GM12874 (cell line): ENCODE measurements around the gene FAM124A.

Experiments used
- TF ChIP-seq, protein P1 (sequence below): IDR thresholded peaks from 2 replicates; pipeline ENCODE4 v1.5.1; 2011; ENCODE audit warnings: low read depth, mild to moderate bottlenecking, control low read depth, low read length, moderate library complexity; ENCODE audit not compliant: insufficient read depth

FAM124A gene, protein sequence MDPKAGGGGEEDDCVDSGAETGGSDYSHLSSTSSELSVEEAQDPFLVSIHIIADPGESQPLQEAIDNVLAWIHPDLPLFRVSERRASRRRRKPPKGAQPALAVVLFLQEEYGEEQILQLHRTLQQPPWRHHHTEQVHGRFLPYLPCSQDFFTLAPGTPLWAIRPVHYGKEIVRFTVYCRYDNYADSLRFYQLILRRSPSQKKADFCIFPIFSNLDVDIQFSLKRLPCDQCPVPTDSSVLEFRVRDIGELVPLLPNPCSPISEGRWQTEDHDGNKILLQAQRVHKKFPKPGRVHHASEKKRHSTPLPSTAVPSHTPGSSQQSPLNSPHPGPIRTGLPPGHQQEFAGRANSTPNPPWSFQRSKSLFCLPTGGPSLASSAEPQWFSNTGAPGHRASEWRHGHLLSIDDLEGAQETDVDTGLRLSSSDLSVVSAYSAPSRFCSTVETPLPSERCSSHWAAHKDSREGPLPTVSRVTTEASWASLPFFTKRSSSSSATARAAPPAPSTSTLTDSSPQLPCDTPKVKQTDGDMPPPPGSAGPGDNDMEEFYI

DNA sequence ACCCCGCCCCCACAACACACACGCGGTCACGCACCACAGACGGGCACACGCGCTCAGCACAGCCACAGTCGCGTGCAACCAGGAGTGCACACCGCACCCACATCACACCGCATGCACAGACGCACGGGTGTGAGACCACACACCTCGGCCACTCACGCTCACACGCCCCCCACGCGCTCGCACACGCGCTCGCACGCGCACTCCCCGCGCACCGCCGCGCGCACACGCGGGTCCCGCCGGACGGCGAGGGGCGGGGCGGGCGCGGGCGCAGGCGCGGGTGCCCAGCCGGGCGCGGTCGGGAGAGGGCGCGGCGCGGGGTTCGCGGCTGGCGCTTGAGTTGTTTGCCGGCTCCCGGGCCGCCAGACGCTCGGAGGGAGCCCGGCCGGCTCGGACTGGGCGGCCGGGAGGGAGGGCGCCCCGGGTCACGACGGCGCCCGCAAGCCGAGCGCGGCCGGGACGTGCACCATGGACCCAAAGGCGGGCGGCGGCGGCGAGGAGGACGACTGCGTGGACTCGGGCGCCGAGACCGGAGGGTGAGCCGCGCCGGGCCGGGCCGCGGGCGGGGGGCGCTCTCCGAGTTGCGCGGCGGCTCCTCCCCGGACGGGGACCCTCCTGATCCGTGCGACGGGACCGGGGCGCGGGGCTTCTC, at the start of gene FAM124A:
Gene FAM124A (plus strand): TSS at position 362 of the 649 bp plus-strand sequence. CDS start 104 bp downstream, at position 466.
- TF ChIP-seq, protein P1, sequence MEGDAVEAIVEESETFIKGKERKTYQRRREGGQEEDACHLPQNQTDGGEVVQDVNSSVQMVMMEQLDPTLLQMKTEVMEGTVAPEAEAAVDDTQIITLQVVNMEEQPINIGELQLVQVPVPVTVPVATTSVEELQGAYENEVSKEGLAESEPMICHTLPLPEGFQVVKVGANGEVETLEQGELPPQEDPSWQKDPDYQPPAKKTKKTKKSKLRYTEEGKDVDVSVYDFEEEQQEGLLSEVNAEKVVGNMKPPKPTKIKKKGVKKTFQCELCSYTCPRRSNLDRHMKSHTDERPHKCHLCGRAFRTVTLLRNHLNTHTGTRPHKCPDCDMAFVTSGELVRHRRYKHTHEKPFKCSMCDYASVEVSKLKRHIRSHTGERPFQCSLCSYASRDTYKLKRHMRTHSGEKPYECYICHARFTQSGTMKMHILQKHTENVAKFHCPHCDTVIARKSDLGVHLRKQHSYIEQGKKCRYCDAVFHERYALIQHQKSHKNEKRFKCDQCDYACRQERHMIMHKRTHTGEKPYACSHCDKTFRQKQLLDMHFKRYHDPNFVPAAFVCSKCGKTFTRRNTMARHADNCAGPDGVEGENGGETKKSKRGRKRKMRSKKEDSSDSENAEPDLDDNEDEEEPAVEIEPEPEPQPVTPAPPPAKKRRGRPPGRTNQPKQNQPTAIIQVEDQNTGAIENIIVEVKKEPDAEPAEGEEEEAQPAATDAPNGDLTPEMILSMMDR, result peak; percentile 36

DNA sequence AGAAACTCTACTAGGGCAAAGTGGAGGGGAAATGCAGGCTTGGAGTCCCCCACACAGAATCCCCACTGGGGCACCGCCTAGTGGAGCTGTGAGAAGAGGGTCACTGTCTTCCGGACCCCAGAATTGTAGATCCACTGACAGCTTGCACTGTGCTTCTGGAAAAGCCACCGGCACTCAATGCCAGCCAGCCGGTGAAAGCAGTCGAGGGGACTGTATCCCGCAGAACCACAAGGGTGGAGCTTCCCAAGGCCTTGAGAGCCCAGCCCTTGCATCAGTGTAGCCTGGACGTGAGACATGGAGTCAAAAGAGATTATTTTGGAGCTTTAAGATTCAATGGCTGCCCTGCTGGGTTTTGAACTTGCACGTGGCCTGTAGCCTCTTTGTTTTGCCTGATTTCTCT, 47.2 kb upstream of the FAM124A start:
- TF ChIP-seq, protein P1, result no peak

DNA sequence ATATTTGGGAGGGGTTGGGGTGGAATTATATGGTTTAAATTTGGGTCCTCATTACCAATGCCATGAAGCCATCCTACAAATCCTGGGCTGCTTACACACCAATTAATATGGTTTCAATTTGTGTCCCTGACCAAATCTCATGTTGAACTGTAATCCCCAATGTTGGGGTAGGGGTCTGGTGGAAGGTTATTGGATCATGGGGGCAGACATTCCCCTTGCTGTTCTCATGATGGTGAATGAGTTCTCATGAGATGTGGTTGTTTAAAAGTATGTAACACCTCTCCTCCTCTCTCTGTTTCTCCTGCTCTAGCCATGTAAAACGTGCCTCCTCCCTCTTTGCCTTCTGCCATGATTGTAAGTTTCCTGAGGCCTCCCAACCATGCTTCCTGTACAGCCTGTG, 46.6 kb upstream of the FAM124A start:
- TF ChIP-seq, protein P1, result no peak

DNA sequence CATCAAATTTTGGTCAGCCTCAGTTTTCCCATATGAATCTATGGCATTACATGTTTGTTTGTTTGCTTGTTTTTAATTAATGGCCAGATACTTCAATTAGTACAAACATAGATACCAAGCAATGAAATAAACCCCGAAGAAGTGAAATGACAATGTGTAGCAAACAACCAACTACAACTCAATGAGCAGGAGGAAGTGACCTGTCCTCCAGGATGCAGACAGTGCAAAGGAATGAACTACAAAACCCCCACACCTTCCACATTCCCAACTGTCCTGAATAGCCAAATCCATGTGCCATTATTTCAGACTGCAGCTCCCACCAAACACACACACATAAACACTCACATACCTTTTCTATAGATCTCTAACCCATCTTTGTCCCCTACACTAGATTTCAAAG, 45.0 kb upstream of the FAM124A start:
- TF ChIP-seq, protein P1, result no peak

DNA sequence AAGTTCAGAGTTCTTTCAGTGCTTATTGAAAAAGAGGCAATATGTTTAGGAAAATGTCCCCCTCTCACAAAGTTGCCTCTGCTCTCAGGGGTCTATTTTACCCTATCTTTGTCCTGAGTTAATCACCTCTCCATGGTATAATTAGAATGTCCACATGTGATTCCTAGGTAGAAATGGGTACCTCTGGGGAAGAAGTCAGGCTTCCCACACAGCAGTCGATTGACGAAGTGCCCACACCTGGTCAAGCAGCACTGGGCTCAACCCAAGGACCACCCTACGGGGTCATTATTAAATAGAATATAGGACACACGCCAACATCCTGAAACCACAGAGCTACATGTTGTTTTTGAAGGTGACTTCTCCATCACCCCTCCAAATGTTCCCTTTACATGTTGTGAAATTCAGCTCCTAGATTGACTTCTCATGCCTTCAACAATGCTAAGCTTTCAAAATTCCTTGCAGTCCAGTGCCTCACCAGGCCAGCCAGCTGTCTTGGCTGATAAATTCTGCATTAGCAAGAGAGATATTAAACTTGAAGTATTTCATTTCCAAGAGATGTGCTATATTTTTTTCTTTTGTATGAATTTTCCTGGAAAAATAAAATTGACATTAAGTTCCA, 43.6 kb upstream of the FAM124A start:
- TF ChIP-seq, protein P1, result no peak

DNA sequence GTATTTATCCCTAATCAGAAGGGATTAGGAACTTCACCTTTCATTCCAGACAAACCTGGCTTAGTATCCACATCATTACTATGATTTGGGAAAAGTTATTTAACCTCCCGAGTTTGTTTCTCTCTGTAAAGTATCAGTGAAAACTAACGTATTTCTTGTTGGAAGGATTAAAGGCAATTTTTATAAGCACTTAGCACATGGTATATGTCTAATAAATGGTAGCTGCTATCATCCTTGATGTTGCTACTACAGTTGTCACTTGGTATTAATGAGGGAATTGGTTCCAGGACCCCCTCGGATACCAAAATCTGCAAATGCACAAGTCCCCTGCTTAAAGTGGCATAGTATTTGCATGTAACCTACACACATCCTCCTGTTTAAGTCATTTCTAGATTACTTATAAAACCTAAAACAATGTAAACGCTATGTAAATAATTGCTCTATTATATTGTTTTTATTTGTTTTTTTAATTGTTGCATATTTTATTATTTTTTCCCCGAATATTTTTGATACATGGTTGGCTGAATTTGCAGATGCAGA, 42.7 kb upstream of the FAM124A start:
- TF ChIP-seq, protein P1, result no peak
